Trophoblast cell (in vitro differentiated cells and primary cell): ENCODE results near the gene NBPF6.

Source experiments
- DNase-seq, 2 donors: peaks; one replicate each; pipeline ENCODE4 v3.0.0-alpha.2; 2016
- H2AFZ ChIP-seq: 2 replicates; pipeline ENCODE4 v1.6.1; 2013; ENCODE audit warnings: low read length, moderate library complexity, mild to moderate bottlenecking; ENCODE audit not compliant: insufficient read depth, poor library complexity
- H2AK5ac ChIP-seq: 2 replicates; pipeline ENCODE4 v1.6.1; 2013; ENCODE audit warnings: mild to moderate bottlenecking, low read length
- H2BK120ac ChIP-seq: 2 replicates; pipeline ENCODE4 v1.6.1; 2013; ENCODE audit warnings: low read length, mild to moderate bottlenecking, moderate library complexity; ENCODE audit not compliant: insufficient read depth, poor library complexity
- H2BK12ac ChIP-seq: 2 replicates; pipeline ENCODE4 v1.6.1; 2013; ENCODE audit warnings: mild to moderate bottlenecking, low read length, moderate library complexity
- H2BK5ac ChIP-seq: 2 replicates; pipeline ENCODE4 v1.6.1; 2013; ENCODE audit warnings: low read length, low read depth, moderate library complexity, mild to moderate bottlenecking; ENCODE audit not compliant: poor library complexity
- H3K14ac ChIP-seq: 2 replicates; pipeline ENCODE4 v1.6.1; 2013; ENCODE audit warnings: mild to moderate bottlenecking, low read length
- H3K18ac ChIP-seq: 2 replicates; pipeline ENCODE4 v1.6.1; 2013; ENCODE audit warnings: mild to moderate bottlenecking, low read length
- H3K23ac ChIP-seq: 2 replicates; pipeline ENCODE4 v1.6.1; 2013; ENCODE audit warnings: low read length
- H3K27ac ChIP-seq: 2 replicates; pipeline ENCODE4 v1.5.1; 2013; ENCODE audit warnings: low read depth, mild to moderate bottlenecking, inconsistent platforms, low read length, moderate library complexity
- H3K27me3 ChIP-seq: 2 replicates; pipeline ENCODE4 v1.6.1; 2013; ENCODE audit warnings: inconsistent platforms, mild to moderate bottlenecking, low read length, moderate library complexity; ENCODE audit not compliant: insufficient read depth
- H3K36me3 ChIP-seq, 2 experiments: 1 replicate in 1 of 2; 2 replicates in 1 of 2; pipeline ENCODE4 v1.6.1; 2013; ENCODE audit warnings: low read length in 2 of 2, mild to moderate bottlenecking in 2 of 2, moderate library complexity in 1 of 2; ENCODE audit not compliant: insufficient read depth in 2 of 2, control insufficient read depth in 1 of 2
- H3K4ac ChIP-seq: 2 replicates; pipeline ENCODE4 v1.6.1; 2013; ENCODE audit warnings: low read depth, mild to moderate bottlenecking, low read length, moderate library complexity
- H3K4me1 ChIP-seq, 2 experiments: 1 replicate in 1 of 2; 2 replicates in 1 of 2; pipeline ENCODE4 v1.6.1; 2013; ENCODE audit warnings: low read length in 2 of 2, mild to moderate bottlenecking in 2 of 2, moderate library complexity in 1 of 2; ENCODE audit not compliant: insufficient read depth in 2 of 2, control insufficient read depth in 1 of 2
- H3K4me2 ChIP-seq: 2 replicates; pipeline ENCODE4 v1.6.1; 2013; ENCODE audit warnings: inconsistent platforms, mild to moderate bottlenecking, low read length, moderate library complexity
- H3K4me3 ChIP-seq: 2 replicates; pipeline ENCODE4 v1.5.1; 2013; ENCODE audit warnings: mild to moderate bottlenecking, low read depth, low read length, inconsistent platforms
- H3K79me1 ChIP-seq: one replicate; pipeline ENCODE4 v1.6.1; 2013; ENCODE audit warnings: low read length
- H3K79me2 ChIP-seq: 2 replicates; pipeline ENCODE4 v1.6.1; 2013; ENCODE audit warnings: low read length, mild to moderate bottlenecking; ENCODE audit not compliant: control insufficient read depth, insufficient read depth, poor library complexity
- H3K9ac ChIP-seq: 2 replicates; pipeline ENCODE4 v1.6.1; 2013; ENCODE audit warnings: mild to moderate bottlenecking, low read length
- H3K9me3 ChIP-seq: 2 replicates; pipeline ENCODE4 v1.6.1; 2013; ENCODE audit warnings: low read depth, mild to moderate bottlenecking, control low read depth, inconsistent platforms, low read length; ENCODE audit not compliant: insufficient read depth
- H4K12ac ChIP-seq: 2 replicates; pipeline ENCODE4 v1.6.1; 2013; ENCODE audit warnings: low read depth, mild to moderate bottlenecking, low read length, moderate library complexity
- H4K8ac ChIP-seq: 2 replicates; pipeline ENCODE4 v1.6.1; 2013; ENCODE audit warnings: low read depth, mild to moderate bottlenecking, low read length, moderate library complexity
- H4K91ac ChIP-seq: one replicate; pipeline ENCODE4 v1.6.1; 2013; ENCODE audit warnings: low read depth, mild to moderate bottlenecking, low read length, moderate library complexity
- WGBS: extraction: QIAGEN DNeasy Blood & Tissue Kit; methylation state at CpG from one replicate; pipeline ENCODE4 v1.1.7; 2013; ENCODE audit warnings: missing lambda C conversion rate; ENCODE audit not compliant: insufficient read length, insufficient coverage; ENCODE audit errors: extremely low coverage; 5-methylcytosine and 5-hydroxymethylcytosine counted together

NBPF6 gene

DNA sequence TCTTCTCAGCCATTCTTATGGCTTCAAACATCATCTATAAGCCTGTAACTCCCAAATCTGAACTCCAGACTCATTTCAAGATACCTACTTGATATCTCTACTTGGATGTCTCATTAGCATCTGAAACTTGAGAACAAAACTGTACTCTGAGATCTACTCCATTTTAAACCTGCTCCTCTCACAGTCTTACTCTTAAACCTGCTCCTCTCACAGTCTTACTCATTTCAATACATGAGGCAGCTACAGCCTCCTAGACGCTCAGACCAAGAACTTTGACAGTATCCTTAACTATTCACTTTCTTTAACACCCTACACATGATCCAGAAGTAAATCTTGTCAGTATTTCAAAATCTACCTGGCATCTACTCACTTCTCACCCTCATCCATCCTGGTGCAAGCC is 54.3 kb downstream of the NBPF6 start:
- H3K4me1 ChIP-seq, result peaks cover 3 to 5% of the 10 kb centered on the region in 2 experiments
- WGBS, result no CpG with 5 or more reads among the region's 1 CpG

DNA sequence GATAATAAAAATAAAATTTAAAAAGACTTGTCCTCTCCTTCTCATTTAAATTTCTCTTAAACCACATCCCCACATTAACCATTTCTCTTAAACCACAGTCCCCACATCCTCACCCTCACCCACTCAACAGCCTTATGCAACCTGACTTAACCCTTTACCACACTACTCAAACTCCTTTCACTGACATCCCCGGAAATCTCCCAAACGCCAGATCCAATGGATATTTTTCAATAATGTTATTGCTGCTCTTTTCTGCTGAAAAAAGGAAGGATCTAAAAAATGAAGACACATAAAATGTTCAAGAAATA is 55.6 kb downstream of the NBPF6 start:
- no peak for DNase-seq
- Histone ChIP-seq H3K4me1 (peaks cover 3 to 5% of the 10 kb centered on the region in 2 experiments), H2AK5ac (no peak overlapping the region), H3K4ac (no peak overlapping the region), H4K12ac (no peak overlapping the region), H3K79me1 (peaks cover 4% of the 10 kb centered on the region), H3K4me3 (no peak overlapping the region), H3K14ac (no peak overlapping the region), H2BK12ac (no peak overlapping the region), H3K9me3 (no peaks in the 10 kb centered on the region), H3K18ac (no peak overlapping the region), H3K27me3 (no peaks in the 10 kb centered on the region), H2BK5ac (no peak overlapping the region), H3K27ac (no peak overlapping the region), H2AFZ (no peak overlapping the region), H2BK120ac (no peak overlapping the region), H3K79me2 (no peaks in the 10 kb centered on the region), H3K23ac (no peak overlapping the region), H3K9ac (no peak overlapping the region), H4K91ac (no peak overlapping the region), H4K8ac (no peak overlapping the region), H3K4me2 (no peak overlapping the region), H3K36me3 (no peaks in the 10 kb centered on the region)
- 100% methylated on average over 2 of the region's 2 CpGs for WGBS

More for the DNA sequence above, 54.3 kb downstream of the NBPF6 start:
- Histone ChIP-seq H4K91ac (no peak overlapping the region), H4K8ac (no peak overlapping the region), H3K18ac (no peak overlapping the region), H3K79me2 (no peaks in the 10 kb centered on the region), H3K9ac (no peak overlapping the region), H2BK5ac (no peak overlapping the region), H2BK120ac (no peak overlapping the region), H3K27ac (no peak overlapping the region), H2AFZ (no peak overlapping the region), H3K4me3 (no peak overlapping the region), H2AK5ac (no peak overlapping the region), H3K9me3 (no peaks in the 10 kb centered on the region), H3K14ac (no peak overlapping the region), H3K23ac (no peak overlapping the region), H3K36me3 (no peaks in the 10 kb centered on the region), H3K79me1 (peaks cover 4% of the 10 kb centered on the region), H3K4me2 (no peak overlapping the region), H4K12ac (no peak overlapping the region), H3K4ac (no peak overlapping the region), H3K27me3 (no peaks in the 10 kb centered on the region), H2BK12ac (no peak overlapping the region)
- DNase-seq, result no peak

DNA sequence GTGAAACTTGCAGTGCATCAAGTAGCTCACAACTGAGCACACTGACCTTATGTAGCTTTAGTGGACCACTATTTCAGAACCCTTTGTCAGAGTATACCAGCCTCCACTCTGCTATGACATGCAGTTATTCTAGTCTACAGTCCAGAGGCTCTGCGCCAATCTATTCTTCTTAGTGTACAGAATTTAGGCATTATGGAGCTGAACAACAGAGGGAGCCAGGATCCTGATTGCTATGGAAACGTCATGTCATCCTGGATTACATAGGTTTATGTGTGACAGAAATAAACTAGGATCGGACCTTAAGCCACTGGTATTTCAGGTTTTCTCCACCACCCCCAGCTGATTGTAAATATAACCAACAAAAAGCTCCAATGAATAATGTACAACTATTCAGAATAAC is 61.6 kb downstream of the NBPF6 start:
- no peak overlapping the region for H3K23ac ChIP-seq
- no CpG with 5 or more reads among the region's 3 CpGs for WGBS
- H3K9ac ChIP-seq, result no peak overlapping the region
- H3K4me3 ChIP-seq, result no peak overlapping the region
- H2AK5ac ChIP-seq, result no peak overlapping the region
- H2BK5ac ChIP-seq, result no peak overlapping the region
- H2BK120ac ChIP-seq, result no peak overlapping the region
- no peak overlapping the region for H3K14ac ChIP-seq
- no peaks in the 10 kb centered on the region for H3K4me1 ChIP-seq
- H3K18ac ChIP-seq, result no peak overlapping the region
- no peak overlapping the region for H4K12ac ChIP-seq
- H2AFZ ChIP-seq, result no peak overlapping the region
- no peak overlapping the region for H3K27ac ChIP-seq
- H3K9me3 ChIP-seq, result no peaks in the 10 kb centered on the region
- H4K91ac ChIP-seq, result no peak overlapping the region
- H3K4me2 ChIP-seq, result no peak overlapping the region
- H3K4ac ChIP-seq, result no peak overlapping the region
- no peaks in the 10 kb centered on the region for H3K36me3 ChIP-seq
- H3K79me1 ChIP-seq, result no peaks in the 10 kb centered on the region
- no peaks in the 10 kb centered on the region for H3K79me2 ChIP-seq
- no peak overlapping the region for H2BK12ac ChIP-seq
- H4K8ac ChIP-seq, result no peak overlapping the region
- no peak for DNase-seq
- no peaks in the 10 kb centered on the region for H3K27me3 ChIP-seq

DNA sequence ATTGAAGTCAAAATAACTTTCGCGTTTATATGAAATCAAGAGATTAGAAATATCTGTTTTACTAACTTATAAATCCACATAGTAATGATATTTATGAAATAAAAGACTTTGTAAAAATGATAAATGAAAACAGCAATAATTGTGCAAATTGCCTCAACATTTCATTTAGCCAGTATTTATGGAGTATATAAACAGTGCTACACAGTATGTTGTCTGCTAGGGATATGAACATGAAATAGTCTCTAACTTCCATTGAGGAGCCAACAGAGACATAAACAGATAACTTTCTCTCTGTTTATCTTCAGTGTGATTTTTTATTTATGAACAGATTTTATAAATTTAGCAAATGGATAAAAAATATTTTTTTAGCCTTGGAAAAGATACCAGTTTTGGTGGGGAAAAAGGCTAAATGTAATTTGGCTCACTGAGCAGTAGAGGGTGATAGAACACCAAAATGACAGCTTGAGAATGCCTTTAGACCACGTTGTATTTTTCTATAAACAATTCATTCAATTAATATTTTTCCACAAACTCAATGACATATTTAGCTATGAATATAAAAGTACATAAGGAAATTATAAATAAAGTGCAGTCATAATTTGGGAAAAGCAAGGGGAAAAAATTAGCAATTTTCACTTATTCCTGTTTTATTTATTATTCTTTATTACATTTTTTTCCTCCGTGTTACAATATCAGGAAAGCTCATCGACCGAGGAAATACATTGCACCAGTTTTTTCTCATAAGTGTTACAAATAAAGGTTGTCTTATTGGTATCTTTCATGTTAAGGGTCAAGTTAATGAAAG is 62.3 kb downstream of the NBPF6 start:
- no peak overlapping the region for H3K27ac ChIP-seq
- WGBS, result no CpG with 5 or more reads among the region's 6 CpGs
- no peak overlapping the region for H3K18ac ChIP-seq
- no peak overlapping the region for H2BK12ac ChIP-seq
- H3K79me2 ChIP-seq, result no peaks in the 10 kb centered on the region
- no peak overlapping the region for H2BK120ac ChIP-seq
- H3K4ac ChIP-seq, result no peak overlapping the region
- H3K23ac ChIP-seq, result no peak overlapping the region
- H4K12ac ChIP-seq, result no peak overlapping the region
- no peak overlapping the region for H3K4me2 ChIP-seq
- no peak overlapping the region for H2BK5ac ChIP-seq
- no peaks in the 10 kb centered on the region for H3K36me3 ChIP-seq
- no peaks in the 10 kb centered on the region for H3K4me1 ChIP-seq
- no peak overlapping the region for H2AFZ ChIP-seq
- no peaks in the 10 kb centered on the region for H3K27me3 ChIP-seq
- no peak overlapping the region for H4K8ac ChIP-seq
- no peak overlapping the region for H2AK5ac ChIP-seq
- no peaks in the 10 kb centered on the region for H3K79me1 ChIP-seq
- H4K91ac ChIP-seq, result no peak overlapping the region
- DNase-seq, result peak in 1 of 2 donors; percentile 70
- no peak overlapping the region for H3K4me3 ChIP-seq
- no peaks in the 10 kb centered on the region for H3K9me3 ChIP-seq
- H3K9ac ChIP-seq, result no peak overlapping the region
- H3K14ac ChIP-seq, result no peak overlapping the region
